ENCODE data around the gene MTMR11. TPM values are rescaled to one million over a fixed set of nuclear protein-coding genes. Genes with fewer than 3 reads are reported as not detected.

The MTMR11 gene
- total and polyA plus RNA-seq, 4 donors, result 6.9 to 11.2 (median 8.9) TPM

- TF ChIP-seq CTCF (IDR thresholded peaks at IDR 0.05; ENCODE audit: control extremely low read depth, extremely low read depth), result no peak
- Histone ChIP-seq H3K9ac (ENCODE audit: insufficient read depth in 1 of 2, low read length in 2 of 2) (no peak overlapping the region), H3K36me3 (ENCODE audit: control insufficient read depth in 4 of 4, insufficient read depth in 4 of 4, low read length in 4 of 4) (no peaks in the 10 kb centered on the region), H3K9me3 (ENCODE audit: control insufficient read depth in 4 of 4, insufficient read depth in 3 of 4, low read length in 3 of 4) (no peaks in the 10 kb centered on the region), H3K4me1 (ENCODE audit: control insufficient read depth in 5 of 5, insufficient read depth in 5 of 5, low read length in 5 of 5) (no peaks in the 10 kb centered on the region), H3K27ac (ENCODE audit: low read depth in 1 of 2, low read length in 1 of 2) (no peak overlapping the region), H3K4me3 (no peak overlapping the region), H3K27me3 (ENCODE audit: control insufficient read depth in 3 of 3, insufficient read depth in 3 of 3, low read length in 2 of 3) (no peaks in the 10 kb centered on the region)
- DNase-seq (no peak), ATAC-seq (ENCODE audit: insufficient read depth, low FRiP score) (no peak)
- 85 to 94% methylated on average over 10 of the region's 10 CpGs for WGBS, 2 donors
Measured at GRCh38 chr1:149906570-149907075, 30.1 kb downstream of the MTMR11 start.

- H3K4me1 ChIP-seq (ENCODE audit: control insufficient read depth in 5 of 5, insufficient read depth in 5 of 5, low read length in 5 of 5), result peaks cover 0 to 9% (median 3%) of the 10 kb centered on the region in 5 donors
- DNase-seq, result peak in 1 of 3 donors; percentile 21
- TF ChIP-seq CTCF (IDR thresholded peaks at IDR 0.05; ENCODE audit: control extremely low read depth, extremely low read depth), result no peak
Measured at GRCh38 chr1:149903836-149904491, 32.7 kb downstream of the MTMR11 start.

GRCh38 chr1:149899460-149900284 lies 37.0 kb downstream of the MTMR11 start, which contains the start of gene BOLA1:
Gene BOLA1, plus strand, starts transcription at chr1:149899568. Its CDS starts 492 bp downstream, at chr1:149900060.
- peak; percentile 93 to 97 (median 96) for DNase-seq
- Histone ChIP-seq H3K9me3 (ENCODE audit: control insufficient read depth in 4 of 4, insufficient read depth in 3 of 4, low read length in 3 of 4) (no peaks in the 10 kb centered on the region), H3K4me3 (peak within 1 kb of the TSS; percentile 67), H3K36me3 (ENCODE audit: control insufficient read depth in 4 of 4, insufficient read depth in 4 of 4, low read length in 4 of 4) (no peaks in the 10 kb centered on the region), H3K27ac (ENCODE audit: low read depth in 1 of 2, low read length in 1 of 2) (peak within 1 kb of the TSS; percentile 87 to 98), H3K27me3 (ENCODE audit: control insufficient read depth in 3 of 3, insufficient read depth in 3 of 3, low read length in 2 of 3) (no peaks in the 10 kb centered on the region), H3K9ac (ENCODE audit: insufficient read depth in 1 of 2, low read length in 2 of 2) (peak within 1 kb of the TSS; percentile 55 to 78), H3K4me1 (ENCODE audit: control insufficient read depth in 5 of 5, insufficient read depth in 5 of 5, low read length in 5 of 5) (peaks cover 0 to 9% (median 3%) of the 10 kb centered on the region in 5 donors)
- 6 to 10% methylated on average over 65 of the region's 65 CpGs for WGBS, 2 donors
- peak; percentile 100 for ATAC-seq (ENCODE audit: insufficient read depth, low FRiP score)
- TF ChIP-seq CTCF (IDR thresholded peaks at IDR 0.05; ENCODE audit: control extremely low read depth, extremely low read depth), result no peak

More at GRCh38 chr1:149903836-149904491, 32.7 kb downstream of the MTMR11 start:
- no peak for ATAC-seq (ENCODE audit: insufficient read depth, low FRiP score)
- H3K27ac ChIP-seq (ENCODE audit: low read depth in 1 of 2, low read length in 1 of 2), result no peak overlapping the region
- no peak overlapping the region for H3K9ac ChIP-seq (ENCODE audit: insufficient read depth in 1 of 2, low read length in 2 of 2)
- 89 to 94% methylated on average over 5 of the region's 5 CpGs for WGBS, 2 donors
- H3K4me3 ChIP-seq, result no peak overlapping the region
- no peaks in the 10 kb centered on the region for H3K36me3 ChIP-seq (ENCODE audit: control insufficient read depth in 4 of 4, insufficient read depth in 4 of 4, low read length in 4 of 4)
- H3K27me3 ChIP-seq (ENCODE audit: control insufficient read depth in 3 of 3, insufficient read depth in 3 of 3, low read length in 2 of 3), result no peaks in the 10 kb centered on the region
- H3K9me3 ChIP-seq (ENCODE audit: control insufficient read depth in 4 of 4, insufficient read depth in 3 of 4, low read length in 3 of 4), result no peaks in the 10 kb centered on the region
